ENCODE measurements around the gene NTSR1.

- no peak for TF ChIP-seq CBX8 (IDR thresholded peaks at IDR 0.05; ENCODE audit: borderline replicate concordance, low read depth, low read length)
- TF ChIP-seq CTCF (IDR thresholded peaks at IDR 0.05; ENCODE audit: control extremely low read depth in 1 of 3, insufficient read depth in 1 of 3, low read depth in 1 of 3, low read length in 3 of 3) = no peak
- TF ChIP-seq PHF8 (conservative IDR thresholded peaks at IDR 0.05; ENCODE audit: low read depth, low read length) = no peak
- no peak for TF ChIP-seq SIRT6 (IDR thresholded peaks at IDR 0.05; ENCODE audit: low read length)
- TF ChIP-seq GTF2F1 (IDR thresholded peaks at IDR 0.05; ENCODE audit: borderline replicate concordance, low read depth, low read length) = no peak
- TF ChIP-seq JUND (IDR thresholded peaks at IDR 0.05; ENCODE audit: low read length) = no peak
- TF ChIP-seq EZH2 (IDR thresholded peaks at IDR 0.05; ENCODE audit: low read depth, low read length, severe bottlenecking) = no peak
Measured at GRCh38 chr20:62782893-62783278, 74.2 kb downstream of the NTSR1 start.
